ENCODE measurements around the gene IL9R. TPM values are rescaled to one million over a fixed set of nuclear protein-coding genes. Genes with fewer than 3 reads are reported as not detected.
"Not testable (repeated sequence)": the region's sequence is repeated elsewhere in the genome, so short reads cannot be mapped to it uniquely, and the experiment has no call there.

Gene IL9R
- total RNA-seq, 1 donor from 2014 or later = not detected

- DNase-seq (ENCODE audit: low read depth) = not testable (repeated sequence)
Measured at GRCh38 chrX:156029707-156030442, 32.4 kb downstream of the IL9R start.

- not testable (repeated sequence) for DNase-seq (ENCODE audit: low read depth)
Measured at GRCh38 chrX:156030474-156030873, 33.0 kb downstream of the IL9R start.

Other genes starting within 250 kb of the IL9R start
- 72.9 and 76.1 TPM in 2 replicates for gene VAMP7, start 116.4 kb upstream of the IL9R start, total RNA-seq

Data from renal cortical epithelial cell (primary cell).